Hepatocyte (in vitro differentiated cells): ENCODE measurements around the gene ABCA5.

Experiments
- CTCF ChIP-seq: fragments of 200-600 bp; sonication (generic); IDR thresholded peaks from 2 replicates; pipeline ENCODE4 v1.5.1; 2016; ENCODE audit warnings: antibody characterized with exemption, mild to moderate bottlenecking; ENCODE audit not compliant: poor library complexity
- EZH2phosphoT487 ChIP-seq: fragments of 200-600 bp; sonication (generic); IDR thresholded peaks from one replicate; pipeline ENCODE4 v1.6.1; 2018; ENCODE audit warnings: antibody characterized with exemption, mild to moderate bottlenecking, low read depth, moderate library complexity; ENCODE audit not compliant: unreplicated experiment, severe bottlenecking

GRCh38 chr17:69348429-69348828 is 21.5 kb upstream of the ABCA5 start:
- TF ChIP-seq CTCF, result no peak
- no peak for TF ChIP-seq EZH2phosphoT487
